GM12878 (cell line): ENCODE measurements around the gene C1orf115. TPM values are rescaled to one million over a fixed set of nuclear protein-coding genes. Genes with fewer than 3 reads are reported as not detected.
A peak's percentile ranks its signal among the peaks of the same experiment; 100 is the strongest.

Experiments used
- ATAC-seq: fragments of 200-7000 bp; cut with Tn5 transposase; 3 replicates; pipeline ENCODE4 v1.9.1; 2020; ENCODE audit warnings: mild to moderate bottlenecking, moderate library complexity
- BruUV-seq: library from RNA; stranded (reverse); fragments of 400-500 nt; replicated peaks from 2 replicates; lab custom pipeline; 2021; lab: Mats Ljungman, UMichigan
- CTCF ChIA-PET: fragments of 300-600 bp; sonication (Branson Sonifier 250); formaldehyde crosslinking; extraction: SDS; loops from one replicate; lab custom pipeline; 2021; ENCODE audit warnings: inconsistent platforms; lab: Yijun Ruan, JAX
- POLR2A ChIA-PET: fragments of 350-600 bp; formaldehyde crosslinking; extraction: SDS; loops from one replicate; lab custom pipeline; 2021; ENCODE audit warnings: inconsistent platforms; lab: Charles Lee
- RAD21 ChIA-PET: fragments of 300-600 bp; sonication (Branson Sonifier 250); formaldehyde crosslinking; loops from one replicate; lab custom pipeline; 2023; ENCODE audit warnings: antibody characterized with exemption; ENCODE audit not compliant: unreplicated experiment; lab: Charles Lee
- SMC1A ChIA-PET: fragments of 300-600 bp; sonication (Branson Sonifier 250); formaldehyde crosslinking; loops from one replicate; lab custom pipeline; 2023; ENCODE audit not compliant: unreplicated experiment, uncharacterized antibody; lab: Charles Lee
- DNase-seq: peaks from one replicate; pipeline ENCODE4 v3.0.0-alpha.2; 2011; ENCODE audit warnings: low read depth, low spot score
- FAIRE-seq: peaks from 3 replicates; lab custom pipeline; 2011; peaks lifted over from hg19 to GRCh38; lab: Jason Lieb, UNC
- H2AFZ ChIP-seq: 2 replicates; pipeline ENCODE4 v1.6.0; 2011; ENCODE audit warnings: low read depth, low read length, control low read depth; ENCODE audit not compliant: control insufficient read depth
- H3K27ac ChIP-seq: 2 replicates; pipeline ENCODE4 v1.5.1; 2011; ENCODE audit warnings: control low read depth; ENCODE audit not compliant: control insufficient read depth, insufficient read depth
- H3K27me3 ChIP-seq, 2 experiments: replicated peaks in 1 of 2; 2 replicates each; pipeline versions ENCODE4 v1.6.0 to v1.6.1; 2011; ENCODE audit warnings: low read length in 1 of 2; ENCODE audit not compliant: control insufficient read depth in 2 of 2, insufficient read depth in 2 of 2
- H3K36me3 ChIP-seq, 2 experiments: 2 replicates each; pipeline ENCODE4 v1.5.1; 2011; ENCODE audit warnings: low read length in 1 of 2; ENCODE audit not compliant: control insufficient read depth in 2 of 2, insufficient read depth in 2 of 2
- H3K4me1 ChIP-seq: 2 replicates; pipeline ENCODE4 v1.6.1; 2011; ENCODE audit warnings: mild to moderate bottlenecking, low read length, moderate library complexity, mixed read lengths; ENCODE audit not compliant: control insufficient read depth, insufficient read depth
- H3K4me2 ChIP-seq: 2 replicates; pipeline ENCODE4 v1.6.0; 2011; ENCODE audit warnings: control low read depth; ENCODE audit not compliant: control insufficient read depth, insufficient read depth
- H3K4me3 ChIP-seq: fragments of 200-600 bp; sonication (generic); 2 replicates; pipeline ENCODE4 v1.5.1; 2016
- H3K79me2 ChIP-seq: 2 replicates; pipeline ENCODE4 v1.6.0; 2011; ENCODE audit warnings: low read length; ENCODE audit not compliant: control insufficient read depth, insufficient read depth
- H3K9ac ChIP-seq: 2 replicates; pipeline ENCODE4 v1.8.0; 2011; ENCODE audit warnings: low read length, control low read depth, mixed read lengths; ENCODE audit not compliant: control insufficient read depth, insufficient read depth
- H3K9me3 ChIP-seq: replicated peaks from 3 replicates; pipeline ENCODE4 v1.5.1; 2011; ENCODE audit warnings: mild to moderate bottlenecking, low read length; ENCODE audit not compliant: control insufficient read depth, insufficient read depth
- H4K20me1 ChIP-seq: 2 replicates; pipeline ENCODE4 v1.6.0; 2011; ENCODE audit not compliant: control insufficient read depth, insufficient read depth
- BHLHE40 ChIP-seq, 2 experiments: fragments of 450-650 bp in 1 of 2; IDR thresholded peaks; 2 replicates each; pipeline ENCODE4 v1.6.1; 2011 to 2017; ENCODE audit warnings: low read depth in 2 of 2, borderline replicate concordance in 1 of 2, improper control_type of control experiment in 1 of 2, low read length in 1 of 2, mild to moderate bottlenecking in 1 of 2
- CBX5 ChIP-seq: sonication (generic); IDR thresholded peaks from 2 replicates; pipeline ENCODE4 v1.6.1; 2016; ENCODE audit warnings: low read depth, moderate library complexity, mild to moderate bottlenecking, inconsistent platforms
- GATAD2B ChIP-seq: fragments of 450-650 bp; conservative IDR thresholded peaks from 2 replicates; pipeline ENCODE4 v1.6.1; 2017; ENCODE audit warnings: low read depth, mild to moderate bottlenecking, moderate library complexity
- HDGF ChIP-seq: fragments of 450-650 bp; IDR thresholded peaks from 2 replicates; pipeline ENCODE4 v1.6.1; 2016; ENCODE audit warnings: antibody characterized with exemption
- IKZF1 ChIP-seq: fragments of 450-650 bp; conservative IDR thresholded peaks from 2 replicates; pipeline ENCODE4 v1.6.1; 2017; ENCODE audit warnings: antibody characterized with exemption, mild to moderate bottlenecking
- POLR2A ChIP-seq: IDR thresholded peaks from 2 replicates; pipeline ENCODE4 v1.6.1; 2011; ENCODE audit warnings: low read depth, mild to moderate bottlenecking, low read length
- RFX5 ChIP-seq: IDR thresholded peaks from 2 replicates; pipeline ENCODE4 v1.6.1; 2011; ENCODE audit warnings: low read depth, low read length, improper control_type of control experiment
- RUNX3 ChIP-seq: IDR thresholded peaks from 2 replicates; pipeline ENCODE4 v1.6.1; 2012; ENCODE audit warnings: low read length, inconsistent platforms
- STAT1 ChIP-seq: fragments of 450-650 bp; conservative IDR thresholded peaks from 2 replicates; pipeline ENCODE4 v1.6.1; 2014; ENCODE audit warnings: antibody characterized with exemption, mild to moderate bottlenecking
- WGBS: methylation state at CpG from one replicate; pipeline ENCODE4 v1.1.6; 2016; ENCODE audit warnings: low lambda C conversion rate; ENCODE audit not compliant: insufficient replicate concordance, insufficient coverage; ENCODE audit errors: missing lambda C conversion rate; 5-methylcytosine and 5-hydroxymethylcytosine counted together
- in situ Hi-C: fragments of 300-500 bp; cut with MboI; formaldehyde crosslinking; loops from 9 replicates; pipeline ENCODE4 v1.14.3; 2018; ENCODE audit warnings: mixed read lengths
- intact Hi-C: fragments of 100-400 bp; cut with micrococcal nuclease; formaldehyde crosslinking; loops from one replicate; pipeline ENCODE4 v1.14.2; 2022; ENCODE audit not compliant: unreplicated experiment
- polyA plus RNA-seq, 11 experiments: library from polyadenylated mRNA; depleted of rRNA in 4 of 11; unstranded in 6 of 11; stranded (reverse) in 5 of 11; fragments of >200 nt; fragmentation: Nextera tagmentation in 4 of 11; fragmentation: Illumina TruSeq in 1 of 11; extraction: Ambion mirVana in 4 of 11; extraction: Trizol in 1 of 11; gene quantifications; 1 replicate in 1 of 11; 2 replicates in 10 of 11; pipeline versions ENCODE4 v1.2.1 to v1.2.3, GENCODE V29; 2011 to 2016; ENCODE audit warnings: inconsistent platforms in 2 of 11, missing spikeins in 2 of 11, low read depth in 1 of 11
- total RNA-seq, 4 experiments: library from RNA; depleted of rRNA in 3 of 4; stranded (reverse); fragments of >200 nt in 3 of 4; fragmentation: Illumina TruSeq in 1 of 4; extraction: Trizol in 1 of 4; gene quantifications; 2 replicates each; pipeline versions ENCODE4 v1.2.1 to v1.2.3, GENCODE V29; 2013 to 2021
- TF ChIP-seq, protein P1 (sequence below): fragments of 450-650 bp; IDR thresholded peaks from 2 replicates; pipeline ENCODE4 v1.6.1; 2016; ENCODE audit warnings: mild to moderate bottlenecking
- TF ChIP-seq, protein P2 (sequence below): fragments of 450-650 bp; IDR thresholded peaks from 2 replicates; pipeline ENCODE4 v1.6.1; 2017; ENCODE audit warnings: mild to moderate bottlenecking, moderate library complexity

Gene C1orf115
- total and polyA plus RNA-seq, 10 of the 15 experiments (the other 5 are each of a cell fraction or from before 2014, with no cell fraction given) = 0.52 to 5.0 (median 4.1) TPM

DNA sequence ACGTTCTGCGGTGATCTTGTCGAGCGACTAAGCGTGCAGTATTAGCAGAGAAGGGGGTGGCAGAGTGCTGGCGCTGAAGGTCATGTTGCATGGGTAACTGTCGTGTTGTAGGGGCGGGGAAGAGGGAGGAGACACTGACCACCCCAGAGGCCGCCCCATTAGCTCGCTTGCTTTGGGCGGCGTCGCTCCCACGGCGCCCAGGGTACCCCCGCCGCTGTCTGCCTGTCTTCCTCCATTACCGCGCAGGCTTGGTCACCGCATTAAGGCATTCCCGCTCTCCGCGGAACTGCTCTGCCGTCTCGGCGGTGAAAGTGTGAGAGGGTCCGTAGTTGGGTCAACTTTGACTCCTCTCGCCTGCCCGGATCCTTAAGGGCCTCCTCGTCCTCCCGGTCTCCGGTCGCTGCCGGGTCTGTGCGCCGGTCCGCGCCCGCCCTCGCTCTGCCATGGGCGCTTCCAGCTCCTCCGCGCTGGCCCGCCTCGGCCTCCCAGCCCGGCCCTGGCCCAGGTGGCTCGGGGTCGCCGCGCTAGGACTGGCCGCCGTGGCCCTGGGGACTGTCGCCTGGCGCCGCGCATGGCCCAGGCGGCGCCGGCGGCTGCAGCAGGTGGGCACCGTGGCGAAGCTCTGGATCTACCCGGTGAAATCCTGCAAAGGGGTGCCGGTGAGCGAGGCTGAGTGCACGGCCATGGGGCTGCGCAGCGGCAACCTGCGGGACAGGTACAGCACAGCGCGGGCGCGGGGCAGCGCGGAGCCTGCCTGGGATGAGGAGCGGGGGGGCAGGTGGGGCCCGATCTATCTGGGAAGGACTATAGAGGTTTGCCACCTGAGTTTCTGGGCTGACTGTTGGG is 58.1 kb downstream of the C1orf115 start, which contains the start of gene MTARC2:
TSS of gene MTARC2 (plus strand) at position 234 of the 846 bp plus-strand sequence. CDS start at position 444, 210 bp downstream.
- Histone ChIP-seq H3K36me3 (no peaks in the 10 kb centered on the region), H3K79me2 (no peaks in the 10 kb centered on the region), H3K27ac (no peak within 1 kb of the TSS), H3K27me3 (peaks cover 2 to 10% of the 10 kb centered on the region in 2 experiments; a peak in 2 of 4 replicates), H3K4me2 (peak within 1 kb of the TSS; percentile 53; the same call in 1 of the 2 replicates), H2AFZ (peak within 1 kb of the TSS; percentile 17; the same call in 1 of the 2 replicates), H4K20me1 (no peaks in the 10 kb centered on the region), H3K9me3 (no peaks in the 10 kb centered on the region), H3K9ac (no peak within 1 kb of the TSS), H3K4me3 (no peak within 1 kb of the TSS), H3K4me1 (no peaks in the 10 kb centered on the region)
- no TSS peak for BruUV-seq
- RAD21 ChIA-PET = interaction anchor here (1.1 kb wide), 1 partner anchor 15 kb away, joined by 4 read pairs; no protein-coding TSS in a partner anchor
- ATAC-seq (peak; percentile 90), DNase-seq (no peak), FAIRE-seq (no peak)
- TF ChIP-seq HDGF (0 out of 2 replicates have a peak, but pooled peaks have one; percentile 25), GATAD2B (no peak), CBX5 (no peak), STAT1 (no peak), RFX5 (no peak), IKZF1 (peak; percentile 32; the same call in 1 of the 2 replicates), POLR2A (peak; percentile 30; the same call in 1 of the 2 replicates), RUNX3 (no peak), BHLHE40 (IDR thresholded peaks at IDR 0.05; ENCODE audit: borderline replicate concordance in 1 of 2, low read depth in 2 of 2, low read length in 1 of 2) (peak in 1 of 2 experiments; percentile 26; a peak in 1 of 4 replicates)
- TF ChIP-seq, protein P1, sequence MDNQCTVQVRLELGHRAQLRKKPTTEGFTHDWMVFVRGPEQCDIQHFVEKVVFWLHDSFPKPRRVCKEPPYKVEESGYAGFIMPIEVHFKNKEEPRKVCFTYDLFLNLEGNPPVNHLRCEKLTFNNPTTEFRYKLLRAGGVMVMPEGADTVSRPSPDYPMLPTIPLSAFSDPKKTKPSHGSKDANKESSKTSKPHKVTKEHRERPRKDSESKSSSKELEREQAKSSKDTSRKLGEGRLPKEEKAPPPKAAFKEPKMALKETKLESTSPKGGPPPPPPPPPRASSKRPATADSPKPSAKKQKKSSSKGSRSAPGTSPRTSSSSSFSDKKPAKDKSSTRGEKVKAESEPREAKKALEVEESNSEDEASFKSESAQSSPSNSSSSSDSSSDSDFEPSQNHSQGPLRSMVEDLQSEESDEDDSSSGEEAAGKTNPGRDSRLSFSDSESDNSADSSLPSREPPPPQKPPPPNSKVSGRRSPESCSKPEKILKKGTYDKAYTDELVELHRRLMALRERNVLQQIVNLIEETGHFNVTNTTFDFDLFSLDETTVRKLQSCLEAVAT = no peak
- TF ChIP-seq, protein P2, sequence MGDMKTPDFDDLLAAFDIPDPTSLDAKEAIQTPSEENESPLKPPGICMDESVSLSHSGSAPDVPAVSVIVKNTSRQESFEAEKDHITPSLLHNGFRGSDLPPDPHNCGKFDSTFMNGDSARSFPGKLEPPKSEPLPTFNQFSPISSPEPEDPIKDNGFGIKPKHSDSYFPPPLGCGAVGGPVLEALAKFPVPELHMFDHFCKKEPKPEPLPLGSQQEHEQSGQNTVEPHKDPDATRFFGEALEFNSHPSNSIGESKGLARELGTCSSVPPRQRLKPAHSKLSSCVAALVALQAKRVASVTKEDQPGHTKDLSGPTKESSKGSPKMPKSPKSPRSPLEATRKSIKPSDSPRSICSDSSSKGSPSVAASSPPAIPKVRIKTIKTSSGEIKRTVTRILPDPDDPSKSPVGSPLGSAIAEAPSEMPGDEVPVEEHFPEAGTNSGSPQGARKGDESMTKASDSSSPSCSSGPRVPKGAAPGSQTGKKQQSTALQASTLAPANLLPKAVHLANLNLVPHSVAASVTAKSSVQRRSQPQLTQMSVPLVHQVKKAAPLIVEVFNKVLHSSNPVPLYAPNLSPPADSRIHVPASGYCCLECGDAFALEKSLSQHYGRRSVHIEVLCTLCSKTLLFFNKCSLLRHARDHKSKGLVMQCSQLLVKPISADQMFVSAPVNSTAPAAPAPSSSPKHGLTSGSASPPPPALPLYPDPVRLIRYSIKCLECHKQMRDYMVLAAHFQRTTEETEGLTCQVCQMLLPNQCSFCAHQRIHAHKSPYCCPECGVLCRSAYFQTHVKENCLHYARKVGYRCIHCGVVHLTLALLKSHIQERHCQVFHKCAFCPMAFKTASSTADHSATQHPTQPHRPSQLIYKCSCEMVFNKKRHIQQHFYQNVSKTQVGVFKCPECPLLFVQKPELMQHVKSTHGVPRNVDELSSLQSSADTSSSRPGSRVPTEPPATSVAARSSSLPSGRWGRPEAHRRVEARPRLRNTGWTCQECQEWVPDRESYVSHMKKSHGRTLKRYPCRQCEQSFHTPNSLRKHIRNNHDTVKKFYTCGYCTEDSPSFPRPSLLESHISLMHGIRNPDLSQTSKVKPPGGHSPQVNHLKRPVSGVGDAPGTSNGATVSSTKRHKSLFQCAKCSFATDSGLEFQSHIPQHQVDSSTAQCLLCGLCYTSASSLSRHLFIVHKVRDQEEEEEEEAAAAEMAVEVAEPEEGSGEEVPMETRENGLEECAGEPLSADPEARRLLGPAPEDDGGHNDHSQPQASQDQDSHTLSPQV = no peak
- CTCF ChIA-PET = interaction anchor here (1.7 to 2.6 kb wide), 3 partner anchors 15 to 28 kb away, joined by 4 to 12 read pairs (median 9); no protein-coding TSS in a partner anchor
- SMC1A ChIA-PET = interaction anchor here (0.9 to 2.2 kb wide), 2 partner anchors 10 to 11 kb away, joined by 3 to 6 read pairs; no protein-coding TSS in a partner anchor
- in situ Hi-C loops = no loop called here
- 1% methylated on average over 67 of the region's 77 CpGs for WGBS
- POLR2A ChIA-PET = interaction anchor here (1.0 kb wide), 1 partner anchor 15 kb away, joined by 3 read pairs; no protein-coding TSS in a partner anchor
- intact Hi-C loops = no loop called here
